OCI-M1 (cell line): ENCODE results near the gene EPB41L4A.

Experiments used
- DNase-seq: peaks from one replicate; lab custom pipeline; 2025; lab: John Stamatoyannopoulos, UW

EPB41L4A gene

GRCh38 chr5:112310746-112311145, 108.3 kb downstream of the EPB41L4A start:
- DNase-seq, result no peak

- no peak for DNase-seq
Observed at GRCh38 chr5:112308608-112309007, 110.5 kb downstream of the EPB41L4A start.

DNA sequence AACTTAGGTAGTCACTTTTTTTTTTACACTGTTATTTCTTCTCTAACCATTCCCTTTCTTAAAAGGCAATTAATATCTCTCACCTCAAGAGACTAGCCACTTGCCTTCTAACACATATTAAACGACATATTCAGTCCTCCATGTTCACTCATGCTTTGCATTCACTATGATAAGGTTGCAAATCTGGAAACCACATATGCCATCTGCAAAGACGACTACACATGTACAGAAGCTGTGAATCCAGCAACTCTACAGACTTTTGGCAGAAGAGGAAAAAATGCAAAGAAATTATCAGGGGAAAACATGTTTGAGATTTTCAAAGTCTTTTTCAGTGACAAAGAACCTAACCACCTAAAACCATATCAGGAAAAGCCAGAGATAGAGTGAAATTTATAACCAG, 112.1 kb downstream of the EPB41L4A start:
- DNase-seq, result peak; percentile 26

GRCh38 chr5:112304743-112305142, 114.3 kb downstream of the EPB41L4A start:
- no peak for DNase-seq

GRCh38 chr5:112303685-112304084, 115.4 kb downstream of the EPB41L4A start:
- DNase-seq, result no peak

GRCh38 chr5:112294126-112294525, 125.0 kb downstream of the EPB41L4A start:
- no peak for DNase-seq

- DNase-seq, result no peak
Observed at GRCh38 chr5:112293587-112293986, 125.5 kb downstream of the EPB41L4A start.

DNA sequence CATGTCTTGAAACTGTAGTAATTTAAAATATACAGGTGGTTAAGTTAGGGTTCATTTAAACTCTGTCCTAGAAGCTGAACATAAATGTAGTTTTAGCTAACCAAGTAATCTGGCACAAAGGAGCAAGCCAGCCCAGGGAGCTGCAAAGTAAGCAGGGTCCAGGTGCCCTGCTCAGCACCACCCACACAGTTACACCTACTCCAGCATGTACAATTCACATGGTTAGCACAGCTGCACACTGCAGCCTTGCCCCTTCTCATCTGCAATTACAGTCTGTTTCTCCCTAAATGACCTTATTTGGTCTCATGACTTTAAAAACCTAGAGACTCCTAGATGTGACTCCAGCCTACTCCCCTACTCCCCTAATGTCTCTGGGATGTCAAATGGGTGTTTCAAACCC, 128.4 kb downstream of the EPB41L4A start:
- no peak for DNase-seq

DNA sequence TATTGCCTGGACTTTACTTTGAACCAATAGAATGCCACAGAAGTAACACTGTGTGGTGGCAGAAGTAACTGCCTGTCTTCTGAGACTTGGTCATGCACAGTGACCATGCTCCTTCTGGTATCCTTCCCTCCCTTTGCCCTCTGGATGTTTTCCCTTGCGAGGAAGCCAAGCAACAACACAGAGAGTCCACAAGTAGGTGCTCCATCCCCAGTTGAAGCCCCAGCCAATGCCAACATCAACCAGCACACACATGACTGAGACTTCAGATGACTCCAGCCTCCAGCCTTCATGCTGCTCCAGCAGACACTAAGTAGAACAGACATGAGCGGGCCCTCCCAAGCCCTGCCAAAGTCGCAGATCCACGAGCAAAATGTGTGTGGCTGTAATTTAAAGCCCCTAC, 129.6 kb downstream of the EPB41L4A start:
- DNase-seq, result peak; percentile 13

DNA sequence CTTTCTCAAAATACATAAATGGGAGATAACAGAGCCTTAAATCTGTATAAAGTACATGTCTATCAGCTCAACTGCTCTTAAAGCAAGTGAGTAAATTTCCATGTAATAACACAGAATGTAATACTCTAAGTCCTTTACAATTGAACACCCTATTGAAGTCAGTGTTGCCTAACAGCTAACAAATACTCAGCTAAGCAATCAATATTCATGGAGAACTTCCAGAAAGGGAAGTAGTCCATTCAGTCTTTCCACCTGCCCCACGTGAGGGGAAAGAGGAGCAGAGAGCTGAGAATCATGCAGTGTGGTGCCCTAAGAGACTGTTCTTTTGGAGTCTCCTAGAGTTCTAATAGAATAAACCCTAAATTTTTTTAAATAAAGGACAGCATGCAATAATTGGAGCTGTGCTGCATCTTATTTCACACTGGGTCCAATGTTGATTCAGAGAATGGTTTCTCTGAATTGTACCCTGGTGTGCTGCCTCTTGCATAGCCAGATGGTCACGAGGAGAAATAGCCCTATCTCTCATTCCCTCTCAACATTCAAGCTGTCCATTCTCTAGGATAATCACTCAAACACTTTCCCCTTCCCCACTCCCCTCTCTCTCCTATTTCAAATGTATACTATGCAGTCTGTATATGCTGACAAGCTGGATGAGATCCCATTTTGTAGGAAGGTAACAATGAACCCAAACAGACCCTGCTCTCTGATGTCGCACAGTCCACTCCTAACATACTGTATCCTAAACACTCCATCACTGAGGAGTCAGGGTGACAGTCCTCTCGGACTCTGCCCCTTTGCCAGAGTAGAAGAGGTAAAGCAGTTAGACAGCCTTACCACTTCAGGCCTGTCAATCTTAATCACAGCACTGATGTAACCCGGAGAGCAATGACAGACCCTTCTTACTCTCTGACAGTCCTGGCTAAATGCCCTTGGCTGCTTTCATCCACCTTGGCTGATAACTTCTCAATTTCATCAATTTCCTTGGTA, 134.8 kb downstream of the EPB41L4A start:
- DNase-seq, result no peak

- no peak for DNase-seq
Observed at GRCh38 chr5:112283034-112283582, 136.0 kb downstream of the EPB41L4A start.

GRCh38 chr5:112279082-112279481, 140.0 kb downstream of the EPB41L4A start:
- DNase-seq, result no peak

DNA sequence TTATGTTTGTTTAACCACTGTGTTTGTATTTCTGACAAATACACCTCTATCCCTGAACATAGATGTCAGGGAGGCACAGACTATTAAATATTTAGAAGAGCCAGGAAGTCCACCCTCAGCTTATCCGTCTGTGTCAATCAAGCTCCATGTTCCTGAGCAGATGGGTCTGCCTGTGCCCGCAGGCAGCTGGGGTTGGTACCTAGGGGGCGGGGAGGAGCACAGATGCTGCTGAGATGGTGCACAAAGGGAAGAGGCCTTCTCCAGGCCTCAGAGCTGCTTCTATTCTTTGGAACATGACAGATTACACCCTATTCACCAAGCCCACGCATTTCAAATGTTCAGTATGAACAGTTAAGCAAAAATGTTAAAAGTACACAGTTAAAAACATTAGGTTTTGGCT, 142.1 kb downstream of the EPB41L4A start:
- DNase-seq, result no peak

GRCh38 chr5:112275671-112276070, 143.4 kb downstream of the EPB41L4A start:
- DNase-seq, result no peak

DNA sequence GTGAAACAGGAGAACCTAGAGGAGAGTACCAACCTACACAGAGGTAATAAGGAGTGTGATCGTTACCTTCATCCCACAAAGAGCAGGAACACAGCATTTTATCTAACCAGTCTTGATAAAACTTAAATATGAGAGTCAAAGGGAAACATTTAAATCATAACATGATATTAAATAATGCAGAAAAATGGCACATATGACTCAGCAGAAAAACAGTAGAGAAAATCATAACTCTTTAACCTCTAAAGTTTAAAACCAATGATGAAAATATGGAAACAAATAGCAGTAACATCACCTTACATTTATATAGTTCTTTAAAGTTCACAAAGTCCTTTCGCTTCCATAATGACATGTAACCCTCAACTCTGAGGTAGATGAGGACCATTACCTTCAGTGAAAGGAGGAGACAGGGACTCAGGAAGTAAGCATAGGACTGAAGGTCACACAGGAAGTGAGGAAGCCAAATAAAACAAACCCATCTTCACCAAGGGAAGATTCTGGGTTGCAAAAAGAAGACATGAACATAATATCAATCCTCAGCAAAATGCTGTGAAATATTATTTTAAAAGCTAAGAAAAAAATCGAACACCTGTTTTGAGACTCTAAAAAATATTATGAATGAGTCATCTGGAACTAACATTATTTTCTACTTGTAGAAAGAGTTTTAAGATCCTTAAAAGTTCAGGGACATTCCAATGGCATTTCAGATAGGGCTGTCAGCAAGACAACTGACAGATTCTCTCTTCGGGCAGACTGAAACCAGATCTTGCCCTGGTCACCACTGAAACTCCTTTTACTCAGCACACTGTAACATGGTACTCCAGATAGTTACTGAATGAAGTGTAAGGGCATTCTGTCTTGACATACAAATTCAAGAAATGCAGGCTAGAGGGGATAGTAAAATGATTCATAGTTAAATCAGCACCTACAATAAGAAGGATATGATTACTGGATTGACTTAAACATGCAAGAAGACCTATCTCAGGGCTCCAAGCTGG, 148.5 kb downstream of the EPB41L4A start:
- DNase-seq, result no peak

DNA sequence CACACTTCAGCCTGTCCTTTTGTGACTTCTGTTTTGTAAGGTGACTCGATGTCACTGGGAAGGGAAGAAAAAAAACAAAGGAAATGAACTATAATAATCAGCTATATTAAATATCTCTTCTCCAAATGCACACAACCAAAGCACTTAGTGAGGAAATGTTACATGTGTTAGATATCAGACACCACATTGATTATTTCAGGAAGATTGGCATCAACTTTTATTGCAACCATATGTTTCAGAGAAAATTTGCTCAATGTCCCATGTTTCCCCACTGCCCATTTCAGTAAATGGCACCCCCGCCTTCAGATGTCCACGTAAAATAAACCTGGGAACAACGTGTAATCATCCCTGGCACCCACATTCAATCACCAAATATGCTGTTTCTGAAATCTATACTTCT, 151.8 kb downstream of the EPB41L4A start:
- no peak for DNase-seq

- DNase-seq, result no peak
Observed at GRCh38 chr5:112264666-112265065, 154.4 kb downstream of the EPB41L4A start.

DNA sequence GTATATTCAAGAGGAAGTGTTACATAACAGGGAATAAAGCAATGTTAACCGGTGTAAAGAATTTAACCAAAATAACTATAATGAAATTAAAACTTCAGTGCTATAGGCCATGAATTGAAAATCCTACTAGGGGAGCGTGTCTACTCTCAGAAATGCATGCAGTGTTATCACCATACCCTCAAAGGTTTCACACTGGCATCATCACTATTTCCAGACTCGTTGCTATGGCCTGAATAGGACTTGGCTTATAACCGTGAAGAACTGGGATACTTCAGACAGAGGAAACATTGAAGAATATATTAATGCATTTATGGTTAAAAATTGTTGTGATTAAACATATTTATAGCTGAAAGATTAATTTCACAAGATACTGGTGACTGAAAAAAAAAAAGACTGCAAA, 154.9 kb downstream of the EPB41L4A start:
- no peak for DNase-seq

DNA sequence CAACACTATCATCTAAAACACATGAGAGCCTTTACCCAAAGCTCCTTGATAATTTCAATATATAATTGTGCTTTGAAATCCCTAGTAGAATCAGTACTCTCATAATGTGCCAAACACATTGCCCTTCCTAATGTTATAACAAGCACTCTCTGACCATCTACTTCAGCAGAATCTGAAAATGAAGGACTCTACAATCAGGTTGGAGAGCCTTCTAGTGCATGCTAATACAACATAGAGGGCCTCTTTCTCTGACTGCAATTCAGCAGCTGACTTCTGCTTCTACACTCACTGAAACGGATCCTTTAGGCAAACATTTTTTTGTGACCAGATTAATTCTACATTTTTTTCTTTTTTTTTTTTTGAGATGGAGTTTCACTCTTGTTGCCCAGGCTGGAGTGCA, 155.6 kb downstream of the EPB41L4A start:
- no peak for DNase-seq

DNA sequence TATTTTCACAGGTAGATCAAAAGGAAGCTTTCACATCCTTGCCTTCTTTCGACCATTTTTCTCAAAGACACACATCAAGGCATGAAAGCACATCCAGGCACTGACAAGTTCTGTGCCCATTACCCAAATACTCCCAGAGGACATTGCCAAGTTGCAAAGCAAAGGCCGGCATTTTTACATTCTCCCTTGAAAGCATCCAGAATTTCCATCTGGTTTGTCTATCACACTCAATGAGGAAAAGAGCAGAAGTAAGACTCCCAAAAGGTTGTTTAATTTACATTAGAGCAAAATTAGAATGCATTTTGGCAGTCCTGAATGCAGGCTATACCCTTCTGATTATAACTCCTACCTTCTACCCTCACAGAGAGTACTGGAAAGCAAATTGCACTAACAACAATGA, 160.5 kb downstream of the EPB41L4A start:
- DNase-seq, result no peak

GRCh38 chr5:112257976-112258375, 161.1 kb downstream of the EPB41L4A start:
- DNase-seq, result no peak

- no peak for DNase-seq
Observed at GRCh38 chr5:112257005-112257404, 162.1 kb downstream of the EPB41L4A start.
